Karpas-422 (cell line): ENCODE results near the gene CDC42SE2. TPM values are rescaled to one million over a fixed set of nuclear protein-coding genes. Genes with fewer than 3 reads are reported as not detected.

Experiments used
- DNase-seq: peaks from one replicate; pipeline ENCODE4 v3.0.0-alpha.2; 2015
- H2AFZ ChIP-seq: fragments of 200-600 bp; sonication (generic); 2 replicates; pipeline ENCODE4 v1.6.1; 2014; ENCODE audit warnings: antibody characterized with exemption, low read length, mixed read lengths
- H3K27ac ChIP-seq: fragments of 200-600 bp; sonication (generic); 2 replicates; pipeline ENCODE4 v1.5.1; 2014; ENCODE audit warnings: mild to moderate bottlenecking, low read length, moderate library complexity
- H3K27me3 ChIP-seq: fragments of 200-600 bp; sonication (generic); 2 replicates; pipeline ENCODE4 v1.6.1; 2014; ENCODE audit warnings: low read length, mixed read lengths
- H3K36me3 ChIP-seq: fragments of 200-600 bp; sonication (generic); 2 replicates; pipeline ENCODE4 v1.6.1; 2014; ENCODE audit warnings: low read length, mixed read lengths; ENCODE audit not compliant: insufficient read depth
- H3K4me1 ChIP-seq: fragments of 200-600 bp; sonication (generic); 2 replicates; pipeline ENCODE4 v1.6.1; 2014; ENCODE audit warnings: mild to moderate bottlenecking, low read length, mixed read lengths
- H3K4me2 ChIP-seq: fragments of 200-600 bp; sonication (generic); 2 replicates; pipeline ENCODE4 v1.6.1; 2014; ENCODE audit warnings: low read length, low read depth, mild to moderate bottlenecking; ENCODE audit not compliant: poor library complexity, severe bottlenecking
- H3K4me3 ChIP-seq: fragments of 200-600 bp; sonication (generic); 2 replicates; pipeline ENCODE4 v1.5.1; 2014; ENCODE audit warnings: mild to moderate bottlenecking, antibody characterized with exemption, low read length, mixed read lengths
- H3K79me2 ChIP-seq: fragments of 200-600 bp; sonication (generic); 2 replicates; pipeline ENCODE4 v1.6.1; 2014; ENCODE audit warnings: mild to moderate bottlenecking, low read length, mixed read lengths
- H3K9ac ChIP-seq: fragments of 200-600 bp; sonication (generic); 2 replicates; pipeline ENCODE4 v1.6.0; 2014; ENCODE audit warnings: low read length
- H3K9me2 ChIP-seq: fragments of 200-600 bp; sonication (generic), shearing (Covaris generic); replicated peaks from 2 replicates; pipeline ENCODE4 v1.6.0; 2014; ENCODE audit warnings: mild to moderate bottlenecking, low read length, moderate library complexity; ENCODE audit not compliant: insufficient read depth
- H3K9me3 ChIP-seq: fragments of 300-700, 200-600 bp; sonication (generic); 2 replicates; pipeline ENCODE4 v1.6.1; 2014; ENCODE audit warnings: low read length, mixed read lengths
- H4K20me1 ChIP-seq: fragments of 200-600 bp; sonication (generic); 2 replicates; pipeline ENCODE4 v1.6.1; 2014; ENCODE audit warnings: mild to moderate bottlenecking, antibody characterized with exemption, low read length, low read depth; ENCODE audit not compliant: insufficient read depth
- total RNA-seq: library from RNA; depleted of rRNA; stranded (reverse); fragments of >200 nt; shearing (Covaris generic); gene quantifications from 2 replicates; pipeline ENCODE4 v1.2.3, GENCODE V29; 2014; ENCODE audit warnings: low replicate concordance

CDC42SE2 gene
- total RNA-seq, 1 experiment from 2014 or later = 143 TPM

DNA sequence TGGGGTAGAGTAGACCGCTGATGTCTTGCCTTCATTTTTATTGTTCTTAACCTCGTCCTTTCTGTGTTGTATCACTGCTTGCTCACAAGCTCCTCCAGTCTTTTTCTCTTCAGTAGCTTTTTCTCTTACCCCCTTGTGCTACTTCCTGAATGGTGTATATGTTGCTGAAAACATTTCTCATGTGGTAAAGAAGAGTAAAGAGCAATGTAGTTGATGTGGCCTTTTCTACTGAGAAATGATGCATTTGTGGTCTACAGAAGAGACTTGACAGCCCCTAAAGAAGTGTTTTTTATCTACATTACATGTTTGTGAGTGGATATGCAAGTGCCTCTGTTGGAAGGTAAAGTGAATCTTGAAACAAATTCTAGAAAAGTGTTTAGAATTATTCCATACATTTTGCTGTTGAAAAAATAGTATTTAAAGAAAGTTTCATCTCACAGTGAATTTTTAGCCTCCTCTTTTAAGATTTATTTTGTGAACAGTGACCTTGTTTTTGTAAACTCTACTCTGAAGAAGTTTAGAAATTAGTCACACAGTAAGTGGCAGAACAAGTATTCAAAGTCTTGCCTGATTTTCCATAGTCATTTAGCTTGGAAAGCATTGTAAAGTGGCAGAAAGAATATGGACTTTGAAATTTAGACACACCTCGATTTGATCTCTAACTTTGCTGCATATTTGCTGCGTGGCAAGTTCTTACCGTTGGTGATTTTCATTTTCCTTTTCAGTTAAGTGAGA is 17.4 kb downstream of the CDC42SE2 start:
- no peak overlapping the region for H3K4me2 ChIP-seq

DNA sequence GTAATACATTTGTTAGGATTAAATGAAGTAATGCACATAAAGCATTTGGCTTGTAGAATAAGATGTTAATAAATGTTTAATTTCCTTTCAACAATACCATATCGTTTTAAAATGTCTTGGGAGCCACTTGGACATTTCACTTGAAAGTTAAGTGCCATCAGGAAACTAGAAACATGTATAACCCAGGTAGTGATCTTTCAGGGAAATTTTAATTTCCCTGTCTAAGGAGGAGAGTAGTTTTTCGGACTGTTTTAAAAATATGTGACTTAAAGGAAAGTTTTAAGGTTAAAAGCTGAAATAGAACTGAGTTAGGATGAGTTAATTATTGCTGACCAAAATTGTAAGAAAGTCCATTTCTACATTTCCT is 18.0 kb downstream of the CDC42SE2 start:
- H3K4me1 ChIP-seq = peaks cover 64% of the 10 kb centered on the region
- H3K4me2 ChIP-seq = no peak overlapping the region
- peaks cover 96% of the 10 kb centered on the region for H3K79me2 ChIP-seq
- H3K27ac ChIP-seq = peak overlapping the region; percentile 67; the same call in 1 of the 2 replicates
- H3K4me3 ChIP-seq = no peak overlapping the region
- no peak overlapping the region for H3K9ac ChIP-seq
- no peak overlapping the region for H2AFZ ChIP-seq
- no peak for DNase-seq
- no peaks in the 10 kb centered on the region for H4K20me1 ChIP-seq
- no peaks in the 10 kb centered on the region for H3K27me3 ChIP-seq
- H3K9me2 ChIP-seq = no peaks in the 10 kb centered on the region
- H3K36me3 ChIP-seq = peaks cover 20% of the 10 kb centered on the region; the same call in 1 of the 2 replicates
- H3K9me3 ChIP-seq = no peaks in the 10 kb centered on the region

More for the DNA sequence above, 17.4 kb downstream of the CDC42SE2 start:
- no peak overlapping the region for H3K9ac ChIP-seq
- DNase-seq = no peak
- H3K4me3 ChIP-seq = no peak overlapping the region
- peaks cover 96% of the 10 kb centered on the region for H3K79me2 ChIP-seq
- H3K9me3 ChIP-seq = no peaks in the 10 kb centered on the region
- no peaks in the 10 kb centered on the region for H4K20me1 ChIP-seq
- H3K36me3 ChIP-seq = peaks cover 20% of the 10 kb centered on the region; the same call in 1 of the 2 replicates
- H3K4me1 ChIP-seq = peaks cover 67% of the 10 kb centered on the region
- H2AFZ ChIP-seq = no peak overlapping the region
- no peaks in the 10 kb centered on the region for H3K9me2 ChIP-seq
- H3K27ac ChIP-seq = peak overlapping the region; percentile 67
- no peaks in the 10 kb centered on the region for H3K27me3 ChIP-seq

DNA sequence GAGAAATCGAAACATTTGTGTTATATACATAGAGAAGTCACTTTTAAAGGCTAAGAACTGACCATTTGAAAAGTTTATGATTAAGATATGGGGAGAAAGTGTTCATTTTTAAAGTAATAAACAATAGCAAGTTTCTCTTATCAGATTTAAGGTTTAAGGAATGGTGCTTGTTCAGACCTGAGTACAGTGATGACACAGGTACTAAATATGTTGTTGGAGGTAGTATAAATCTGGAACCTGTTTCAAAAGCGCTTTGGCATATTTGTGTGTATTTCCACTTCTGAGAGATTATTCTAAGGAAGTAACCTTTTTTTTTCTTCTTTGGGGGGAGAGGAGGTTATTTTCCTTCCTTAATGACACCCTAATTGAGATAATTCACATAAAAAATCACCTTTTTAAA is 18.4 kb downstream of the CDC42SE2 start:
- Histone ChIP-seq H3K27ac (peak overlapping the region; percentile 67; the same call in 1 of the 2 replicates), H3K4me1 (peaks cover 65% of the 10 kb centered on the region), H3K79me2 (peaks cover 95% of the 10 kb centered on the region), H3K4me2 (no peak overlapping the region), H3K9me3 (no peaks in the 10 kb centered on the region), H3K9me2 (no peaks in the 10 kb centered on the region), H3K4me3 (no peak overlapping the region), H3K27me3 (no peaks in the 10 kb centered on the region), H3K36me3 (peaks cover 20% of the 10 kb centered on the region; the same call in 1 of the 2 replicates), H4K20me1 (no peaks in the 10 kb centered on the region), H3K9ac (no peak overlapping the region), H2AFZ (no peak overlapping the region)
- DNase-seq = no peak

DNA sequence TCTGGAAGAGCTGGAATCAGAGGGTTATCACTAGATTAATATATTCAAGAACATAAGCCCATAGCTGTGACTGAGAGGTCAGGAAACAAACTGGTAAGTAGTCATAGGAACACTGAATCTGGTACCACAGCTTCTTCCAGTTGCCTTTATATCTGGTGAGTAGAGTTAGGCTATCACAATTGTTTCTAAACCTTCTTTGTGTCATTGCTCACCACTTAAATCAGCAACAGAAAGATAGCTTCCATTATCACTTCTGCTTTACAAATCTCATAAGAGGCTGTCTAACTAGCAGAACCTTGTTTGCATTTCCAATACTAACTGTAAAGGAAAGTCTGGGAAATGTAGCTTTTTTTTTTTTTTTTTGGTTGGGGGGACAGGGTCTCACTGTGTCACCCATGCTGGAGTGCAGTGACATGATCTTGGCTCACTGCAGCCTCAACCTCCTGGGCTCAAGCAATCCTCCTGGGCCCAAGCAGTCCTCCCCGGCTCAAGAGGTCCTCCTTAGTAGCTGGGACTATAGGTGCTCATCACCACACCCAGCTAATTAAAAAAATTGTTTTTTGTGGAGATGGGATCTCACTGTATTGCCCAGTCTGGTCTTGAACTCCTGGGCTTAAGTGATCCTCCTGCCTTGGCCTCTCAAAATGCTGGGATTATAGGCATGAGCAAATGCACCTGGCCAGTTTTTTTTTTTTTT is 22.0 kb downstream of the CDC42SE2 start:
- H3K9me2 ChIP-seq = no peaks in the 10 kb centered on the region
- no peak overlapping the region for H3K9ac ChIP-seq
- H3K27me3 ChIP-seq = no peaks in the 10 kb centered on the region
- H3K4me1 ChIP-seq = peaks cover 51% of the 10 kb centered on the region
- H3K27ac ChIP-seq = peak overlapping the region; percentile 48
- no peak overlapping the region for H3K4me2 ChIP-seq
- H2AFZ ChIP-seq = no peak overlapping the region
- H3K4me3 ChIP-seq = no peak overlapping the region
- no peak for DNase-seq
- peaks cover 98% of the 10 kb centered on the region for H3K79me2 ChIP-seq
- H4K20me1 ChIP-seq = no peaks in the 10 kb centered on the region
- peaks cover 29% of the 10 kb centered on the region for H3K36me3 ChIP-seq
- no peaks in the 10 kb centered on the region for H3K9me3 ChIP-seq

DNA sequence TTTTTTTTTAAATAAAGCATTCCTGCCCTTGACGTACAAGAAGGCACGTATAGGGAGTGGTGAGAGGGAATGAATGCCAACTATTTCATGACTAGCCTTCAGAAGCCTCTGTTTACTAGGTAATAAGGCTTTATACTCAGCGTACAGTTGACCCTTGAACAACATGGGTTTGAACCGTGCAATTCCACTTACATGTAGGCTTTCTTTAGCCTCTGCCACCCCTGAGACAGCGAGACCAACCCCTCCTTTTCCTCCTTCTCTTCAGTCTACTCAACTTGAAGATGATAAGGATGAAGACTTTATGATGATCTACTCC is 22.5 kb downstream of the CDC42SE2 start:
- no peaks in the 10 kb centered on the region for H3K9me3 ChIP-seq
- no peak for DNase-seq
- H3K4me2 ChIP-seq = no peak overlapping the region
- no peaks in the 10 kb centered on the region for H3K9me2 ChIP-seq
- no peak overlapping the region for H2AFZ ChIP-seq
- no peak overlapping the region for H3K4me3 ChIP-seq
- H4K20me1 ChIP-seq = no peaks in the 10 kb centered on the region
- peaks cover 29% of the 10 kb centered on the region for H3K36me3 ChIP-seq
- H3K79me2 ChIP-seq = peaks cover 98% of the 10 kb centered on the region
- no peak overlapping the region for H3K27ac ChIP-seq
- H3K9ac ChIP-seq = no peak overlapping the region
- H3K27me3 ChIP-seq = no peaks in the 10 kb centered on the region
- H3K4me1 ChIP-seq = peaks cover 46% of the 10 kb centered on the region

DNA sequence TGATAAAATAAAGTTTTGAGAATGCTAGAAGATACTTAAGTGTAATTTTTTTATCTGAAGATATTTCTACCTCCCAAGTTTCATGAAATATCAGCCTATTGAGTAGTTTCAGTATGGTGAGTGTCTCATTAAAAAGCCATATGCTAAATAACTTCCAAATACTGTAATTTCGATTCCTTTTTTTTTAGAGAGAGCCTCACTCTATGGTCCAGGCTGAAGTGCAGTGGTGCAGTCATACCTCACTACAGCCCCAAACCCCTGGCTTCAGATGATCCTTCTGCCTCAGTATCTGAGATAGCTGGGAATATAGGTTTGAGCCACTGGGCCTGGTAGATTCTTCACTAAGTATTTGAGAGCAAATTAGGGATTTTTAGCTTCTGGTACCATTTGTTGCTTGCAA is 24.5 kb downstream of the CDC42SE2 start:
- Histone ChIP-seq H4K20me1 (no peaks in the 10 kb centered on the region), H3K4me1 (peaks cover 33% of the 10 kb centered on the region), H3K79me2 (peaks cover 96% of the 10 kb centered on the region), H3K36me3 (peaks cover 23% of the 10 kb centered on the region), H3K27me3 (no peaks in the 10 kb centered on the region), H3K9ac (no peak overlapping the region), H2AFZ (no peak overlapping the region), H3K4me3 (no peak overlapping the region), H3K27ac (peak overlapping the region; percentile 20), H3K4me2 (no peak overlapping the region), H3K9me3 (no peaks in the 10 kb centered on the region), H3K9me2 (no peaks in the 10 kb centered on the region)
- no peak for DNase-seq

DNA sequence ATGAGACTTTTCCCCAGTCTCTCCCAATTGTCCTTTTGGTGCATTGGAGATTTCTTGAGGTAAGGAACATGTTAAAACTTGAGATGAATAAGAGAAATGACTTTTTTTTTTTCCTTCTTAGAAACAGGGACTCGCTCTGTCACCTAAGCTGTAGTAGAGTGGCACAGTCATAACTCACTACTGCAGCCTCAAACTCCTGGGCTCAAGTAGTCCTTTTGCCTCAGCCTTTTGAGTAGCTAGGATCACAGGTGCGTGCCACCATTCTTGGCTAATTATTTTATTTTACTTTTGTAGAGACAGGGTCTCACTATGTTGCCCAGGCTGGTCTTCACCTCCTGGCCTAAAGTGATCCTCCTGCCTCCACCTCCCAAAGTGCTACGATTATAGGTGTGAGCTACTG is 25.9 kb downstream of the CDC42SE2 start:
- Histone ChIP-seq H3K4me1 (peaks cover 24% of the 10 kb centered on the region), H3K9ac (no peak overlapping the region), H3K9me2 (no peaks in the 10 kb centered on the region), H2AFZ (no peak overlapping the region), H3K27ac (no peak overlapping the region), H3K36me3 (peaks cover 20% of the 10 kb centered on the region), H3K9me3 (no peaks in the 10 kb centered on the region), H4K20me1 (0 out of 2 replicates have a peak, but pooled peaks cover 4% of the 10 kb centered on the region), H3K27me3 (no peaks in the 10 kb centered on the region), H3K79me2 (peaks cover 96% of the 10 kb centered on the region), H3K4me3 (no peak overlapping the region), H3K4me2 (no peak overlapping the region)
- DNase-seq = no peak

DNA sequence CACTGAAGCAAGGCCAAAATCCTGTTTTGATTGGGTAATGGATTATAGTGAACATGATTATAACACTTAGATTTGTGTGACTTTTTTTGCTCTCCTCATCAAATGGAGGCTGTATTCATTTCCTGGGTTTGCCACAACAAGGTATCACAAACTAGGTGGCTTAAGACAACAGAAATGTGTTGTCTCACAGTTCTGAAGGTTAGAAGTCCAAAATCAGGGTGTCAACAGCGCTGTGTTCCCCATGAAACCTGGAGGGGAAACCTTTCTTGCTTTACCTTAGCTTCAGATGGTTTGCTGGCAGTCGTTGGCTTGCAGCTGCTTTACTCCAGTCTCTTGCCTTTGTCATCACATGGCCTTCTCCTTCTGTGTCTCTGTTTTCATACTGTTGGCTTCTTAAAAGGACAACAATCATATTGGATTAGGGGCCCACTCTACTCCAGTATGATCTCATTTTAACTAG is 32.4 kb downstream of the CDC42SE2 start:
- H3K27ac ChIP-seq = no peak overlapping the region
- no peak overlapping the region for H3K4me3 ChIP-seq
- 0 out of 2 replicates have a peak, but pooled peaks cover 10% of the 10 kb centered on the region for H4K20me1 ChIP-seq
- no peak for DNase-seq
- H3K9me3 ChIP-seq = no peaks in the 10 kb centered on the region
- no peaks in the 10 kb centered on the region for H3K9me2 ChIP-seq
- H2AFZ ChIP-seq = no peak overlapping the region
- no peaks in the 10 kb centered on the region for H3K4me1 ChIP-seq
- H3K36me3 ChIP-seq = peaks cover 7% of the 10 kb centered on the region; the same call in 1 of the 2 replicates
- no peak overlapping the region for H3K9ac ChIP-seq
- no peak overlapping the region for H3K4me2 ChIP-seq
- H3K79me2 ChIP-seq = peaks cover 95% of the 10 kb centered on the region
- no peaks in the 10 kb centered on the region for H3K27me3 ChIP-seq
